GM23248 (cell line): ENCODE results near the gene PPP1R1A. TPM values are rescaled to one million over a fixed set of nuclear protein-coding genes. Genes with fewer than 3 reads are reported as not detected.

Experiments
- DNase-seq: peaks from one replicate; pipeline ENCODE4 v3.0.0-alpha.2; 2015
- H2AFZ ChIP-seq: fragments of 200-600 bp; sonication (generic); 2 replicates; pipeline ENCODE4 v1.6.1; 2016; ENCODE audit warnings: antibody characterized with exemption
- H3F3A ChIP-seq: fragments of 200-600 bp; sonication (generic); 2 replicates; pipeline ENCODE4 v1.6.1; 2016; ENCODE audit warnings: mild to moderate bottlenecking, antibody characterized with exemption, mixed run types; ENCODE audit not compliant: insufficient read depth
- H3K27ac ChIP-seq: fragments of 200-600 bp; sonication (generic); 2 replicates; pipeline ENCODE4 v1.5.1; 2016; ENCODE audit warnings: mild to moderate bottlenecking
- H3K27me3 ChIP-seq: fragments of 200-600 bp; sonication (generic); replicated peaks from 2 replicates; pipeline ENCODE4 v1.6.1; 2016; ENCODE audit warnings: mild to moderate bottlenecking; ENCODE audit not compliant: insufficient read depth
- H3K36me3 ChIP-seq: fragments of 200-600 bp; sonication (generic); 2 replicates; pipeline ENCODE4 v1.6.1; 2016; ENCODE audit warnings: low read depth, mild to moderate bottlenecking
- H3K4me1 ChIP-seq: fragments of 200-600 bp; sonication (generic); 2 replicates; pipeline ENCODE4 v1.6.1; 2016; ENCODE audit warnings: mild to moderate bottlenecking; ENCODE audit not compliant: insufficient read depth
- H3K4me2 ChIP-seq: fragments of 200-600 bp; sonication (generic); one replicate; pipeline ENCODE4 v1.6.1; 2016; ENCODE audit warnings: mild to moderate bottlenecking; ENCODE audit not compliant: unreplicated experiment
- H3K4me3 ChIP-seq: fragments of 200-600 bp; sonication (generic); 2 replicates; pipeline ENCODE4 v1.5.1; 2016; ENCODE audit warnings: mild to moderate bottlenecking
- H3K79me2 ChIP-seq: fragments of 200-600 bp; sonication (generic); 2 replicates; pipeline ENCODE4 v1.6.1; 2016; ENCODE audit warnings: mild to moderate bottlenecking; ENCODE audit not compliant: insufficient read depth
- H3K9ac ChIP-seq: fragments of 200-600 bp; sonication (generic); 2 replicates; pipeline ENCODE4 v1.6.1; 2016; ENCODE audit warnings: mild to moderate bottlenecking
- H3K9me2 ChIP-seq: fragments of 200-600 bp; sonication (generic); 2 replicates; pipeline ENCODE4 v1.6.1; 2016; ENCODE audit warnings: mixed run types, mild to moderate bottlenecking, moderate library complexity; ENCODE audit not compliant: insufficient read depth
- H3K9me3 ChIP-seq: fragments of 200-600 bp; sonication (generic); one replicate; pipeline ENCODE4 v1.6.1; 2017; ENCODE audit warnings: low read depth
- H4K20me1 ChIP-seq: fragments of 200-600 bp; sonication (generic); 2 replicates; pipeline ENCODE4 v1.6.0; 2016; ENCODE audit not compliant: insufficient read depth
- EZH2 ChIP-seq: fragments of 200-600 bp; sonication (generic); IDR thresholded peaks from 2 replicates; pipeline ENCODE4 v1.6.1; 2018; ENCODE audit warnings: antibody characterized with exemption, mild to moderate bottlenecking; ENCODE audit not compliant: insufficient read depth, poor library complexity, severe bottlenecking
- EZH2phosphoT487 ChIP-seq: fragments of 200-600 bp; sonication (generic); IDR thresholded peaks from 2 replicates; pipeline ENCODE4 v1.6.1; 2018; ENCODE audit warnings: antibody characterized with exemption, moderate library complexity, mild to moderate bottlenecking, low read depth; ENCODE audit not compliant: insufficient read depth
- WGBS, 2 experiments: methylation state at CpG; one replicate each; pipeline ENCODE4 v1.1.6; 2015 to 2017; ENCODE audit warnings: low lambda C conversion rate in 2 of 2, low coverage in 1 of 2; ENCODE audit errors: missing lambda C conversion rate in 2 of 2; 5-methylcytosine and 5-hydroxymethylcytosine counted together
- in situ Hi-C: fragments of 300-500 bp; cut with MboI; formaldehyde crosslinking; loops from 2 replicates; pipeline ENCODE4 v1.15.0; 2020
- polyA plus RNA-seq: library from polyadenylated mRNA; unstranded; fragments of >200 nt; fragmentation: Nextera tagmentation; extraction: Ambion mirVana; gene quantifications from 2 replicates; pipeline ENCODE4 v1.2.1, GENCODE V29; 2016
- total RNA-seq: library from RNA; depleted of rRNA; stranded (reverse); fragments of >200 nt; shearing (Covaris generic); gene quantifications from 2 replicates; pipeline ENCODE4 v1.2.3, GENCODE V29; 2014

The PPP1R1A gene
- total and polyA plus RNA-seq, 2 experiments from 2014 or later = not detected

- Histone ChIP-seq H3K27ac (no peak overlapping the region), H4K20me1 (no peaks in the 10 kb centered on the region), H3K4me2 (no peak overlapping the region), H3K9me3 (no peaks in the 10 kb centered on the region), H3F3A (no peaks in the 10 kb centered on the region), H3K9ac (no peak overlapping the region), H3K4me3 (no peak overlapping the region), H3K9me2 (no peaks in the 10 kb centered on the region), H3K79me2 (no peaks in the 10 kb centered on the region), H3K4me1 (no peaks in the 10 kb centered on the region), H2AFZ (no peak overlapping the region), H3K27me3 (peaks cover 12% of the 10 kb centered on the region; the same call in 1 of the 2 replicates), H3K36me3 (no peaks in the 10 kb centered on the region)
- no peak for DNase-seq
- 36 to 39% methylated on average over 5 of the region's 5 CpGs for WGBS, 2 experiments
- in situ Hi-C loops = no loop called here
- TF ChIP-seq EZH2phosphoT487 (no peak), EZH2 (no peak)
These were observed 15.6 kb downstream of the PPP1R1A start for GRCh38 chr12:54572881-54573280.

GRCh38 chr12:54571193-54572188 lies 17.0 kb downstream of the PPP1R1A start:
- Histone ChIP-seq H3K9ac (no peak overlapping the region), H4K20me1 (no peaks in the 10 kb centered on the region), H3K36me3 (no peaks in the 10 kb centered on the region), H2AFZ (no peak overlapping the region), H3K9me2 (no peaks in the 10 kb centered on the region), H3K27ac (no peak overlapping the region), H3K4me2 (no peak overlapping the region), H3F3A (no peaks in the 10 kb centered on the region), H3K4me1 (no peaks in the 10 kb centered on the region), H3K27me3 (peaks cover 19% of the 10 kb centered on the region; the same call in 1 of the 2 replicates), H3K9me3 (no peaks in the 10 kb centered on the region), H3K79me2 (no peaks in the 10 kb centered on the region), H3K4me3 (no peak overlapping the region)
- peak; percentile 20 for DNase-seq
- 54 to 58% methylated on average over 10 of the region's 10 CpGs for WGBS, 2 experiments
- TF ChIP-seq EZH2phosphoT487 (no peak), EZH2 (no peak)
- in situ Hi-C loops = no loop called here

- Histone ChIP-seq H3K9ac (no peak overlapping the region), H3F3A (no peaks in the 10 kb centered on the region), H2AFZ (no peak overlapping the region), H3K4me2 (no peak overlapping the region), H3K4me3 (no peak overlapping the region), H3K9me2 (no peaks in the 10 kb centered on the region), H3K27me3 (peaks cover 23% of the 10 kb centered on the region; the same call in 1 of the 2 replicates), H4K20me1 (no peaks in the 10 kb centered on the region), H3K9me3 (no peaks in the 10 kb centered on the region), H3K79me2 (no peaks in the 10 kb centered on the region), H3K36me3 (no peaks in the 10 kb centered on the region), H3K27ac (no peak overlapping the region), H3K4me1 (no peaks in the 10 kb centered on the region)
- no peak for DNase-seq
- in situ Hi-C loops = no loop called here
- TF ChIP-seq EZH2phosphoT487 = no peak
- 74 to 76% methylated on average over 4 of the region's 4 CpGs for WGBS, 2 experiments
These were observed 18.4 kb downstream of the PPP1R1A start for GRCh38 chr12:54569995-54570528.

GRCh38 chr12:54569072-54569471 lies 19.4 kb downstream of the PPP1R1A start:
- TF ChIP-seq EZH2phosphoT487 = no peak
- TF ChIP-seq EZH2 = no peak
- no peaks in the 10 kb centered on the region for H3K36me3 ChIP-seq
- H3F3A ChIP-seq = no peaks in the 10 kb centered on the region
- no peak for DNase-seq
- H3K79me2 ChIP-seq = no peaks in the 10 kb centered on the region
- no peak overlapping the region for H3K4me2 ChIP-seq
- H3K9me2 ChIP-seq = no peaks in the 10 kb centered on the region
- WGBS, 2 experiments = 69 to 72% methylated on average over 13 to 14 of the region's 14 CpGs
- no peak overlapping the region for H3K27ac ChIP-seq
- H3K9me3 ChIP-seq = no peaks in the 10 kb centered on the region
- H3K4me3 ChIP-seq = no peak overlapping the region
- no peaks in the 10 kb centered on the region for H3K4me1 ChIP-seq
- peaks cover 23% of the 10 kb centered on the region; the same call in 1 of the 2 replicates for H3K27me3 ChIP-seq
- in situ Hi-C loops = no loop called here
- no peak overlapping the region for H2AFZ ChIP-seq
- no peaks in the 10 kb centered on the region for H4K20me1 ChIP-seq
- no peak overlapping the region for H3K9ac ChIP-seq
